NCI-H2171 (cell line): ENCODE measurements around the gene EDN2.
A peak's percentile ranks its signal among the peaks of the same experiment; 100 is the strongest.

Experiments
- DNase-seq: peaks from one replicate; lab custom pipeline; 2025; lab: John Stamatoyannopoulos, UW

Gene EDN2

DNA sequence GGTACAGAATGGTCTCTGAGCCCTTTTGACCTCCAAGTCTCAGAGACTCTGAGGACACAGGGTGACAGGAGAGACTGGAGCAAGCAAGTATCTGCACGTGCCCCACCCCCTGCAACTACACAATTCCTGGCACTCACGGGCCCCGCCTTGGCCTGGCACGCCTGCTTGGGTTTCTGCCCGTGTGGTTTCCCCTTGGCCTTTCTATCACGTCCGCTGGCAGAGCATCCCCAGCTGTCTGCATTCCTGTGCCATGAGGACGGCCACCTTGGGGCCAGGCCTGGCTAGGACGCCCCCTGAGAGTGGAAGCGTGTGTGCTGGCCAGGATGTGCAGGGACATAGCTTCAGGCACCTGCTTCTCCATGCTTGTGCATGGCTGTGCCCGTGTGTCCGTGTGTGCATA lies 14.3 kb upstream of the EDN2 start:
- DNase-seq, result no peak

DNA sequence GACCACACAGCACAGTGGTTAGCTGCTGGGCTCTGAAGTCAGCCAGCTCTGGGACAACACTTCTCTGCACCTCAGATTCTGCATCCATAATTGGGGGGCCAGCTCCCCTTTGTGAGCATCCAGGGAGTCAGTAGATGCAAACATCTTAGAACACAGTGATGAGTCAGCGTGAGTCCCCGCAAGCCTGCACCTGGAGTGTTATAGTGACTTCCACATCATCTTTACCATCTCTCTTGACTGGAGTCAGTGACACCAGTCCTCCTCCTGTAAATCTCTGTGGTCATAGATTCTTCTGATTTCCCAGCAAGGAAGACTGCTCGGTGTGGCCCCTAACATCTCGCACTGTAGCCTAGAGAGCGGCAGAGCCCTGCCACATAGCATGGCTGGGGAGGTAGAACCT lies 13.9 kb upstream of the EDN2 start:
- DNase-seq, result no peak

DNA sequence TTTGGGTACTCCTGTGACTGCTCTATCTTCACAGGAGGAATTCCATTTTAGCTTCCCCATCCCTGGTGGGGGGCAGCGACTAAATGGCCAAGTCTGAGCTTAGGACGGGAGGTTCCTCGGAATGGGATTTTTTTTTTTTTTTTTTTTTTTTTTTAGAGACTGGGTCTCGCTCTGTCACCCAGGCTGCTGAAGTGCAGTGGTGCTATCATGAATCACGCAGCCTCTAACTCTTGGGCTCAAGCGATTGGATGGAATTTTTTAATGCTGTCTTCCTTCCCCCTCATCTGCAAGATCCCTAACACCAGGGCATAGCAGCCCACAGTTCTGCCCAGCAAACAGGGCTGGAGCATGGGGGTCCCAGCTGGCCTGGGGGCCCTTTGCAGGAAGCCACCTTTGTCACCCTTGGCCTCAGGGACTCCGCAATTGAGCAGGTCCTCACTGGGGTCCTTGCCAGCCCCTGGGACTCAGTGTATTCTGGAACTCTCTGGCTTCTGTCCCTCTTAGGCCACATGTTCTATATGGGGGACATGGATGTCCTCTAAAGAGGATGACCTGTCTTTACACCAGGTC lies 13.1 kb upstream of the EDN2 start:
- DNase-seq, result no peak

DNA sequence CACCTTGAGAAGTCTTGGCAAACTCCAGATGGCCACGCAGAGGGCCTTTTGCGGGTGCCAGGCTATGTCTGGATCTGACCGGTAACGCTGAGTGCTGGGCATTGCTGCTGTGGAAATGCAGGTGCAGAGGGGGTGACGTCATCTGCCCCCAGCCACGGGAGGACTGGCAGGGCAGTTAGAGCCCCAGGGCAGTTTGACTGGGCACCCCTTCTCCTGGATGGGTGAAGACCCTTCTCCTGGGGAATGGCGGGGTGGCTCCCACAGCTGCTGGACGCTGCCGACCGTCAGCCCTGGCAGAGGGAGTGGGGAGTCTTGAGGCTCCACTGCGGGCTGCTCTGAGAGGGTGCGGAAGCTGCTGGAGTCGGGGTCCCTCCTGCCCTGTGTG lies 12.6 kb upstream of the EDN2 start:
- DNase-seq, result no peak

DNA sequence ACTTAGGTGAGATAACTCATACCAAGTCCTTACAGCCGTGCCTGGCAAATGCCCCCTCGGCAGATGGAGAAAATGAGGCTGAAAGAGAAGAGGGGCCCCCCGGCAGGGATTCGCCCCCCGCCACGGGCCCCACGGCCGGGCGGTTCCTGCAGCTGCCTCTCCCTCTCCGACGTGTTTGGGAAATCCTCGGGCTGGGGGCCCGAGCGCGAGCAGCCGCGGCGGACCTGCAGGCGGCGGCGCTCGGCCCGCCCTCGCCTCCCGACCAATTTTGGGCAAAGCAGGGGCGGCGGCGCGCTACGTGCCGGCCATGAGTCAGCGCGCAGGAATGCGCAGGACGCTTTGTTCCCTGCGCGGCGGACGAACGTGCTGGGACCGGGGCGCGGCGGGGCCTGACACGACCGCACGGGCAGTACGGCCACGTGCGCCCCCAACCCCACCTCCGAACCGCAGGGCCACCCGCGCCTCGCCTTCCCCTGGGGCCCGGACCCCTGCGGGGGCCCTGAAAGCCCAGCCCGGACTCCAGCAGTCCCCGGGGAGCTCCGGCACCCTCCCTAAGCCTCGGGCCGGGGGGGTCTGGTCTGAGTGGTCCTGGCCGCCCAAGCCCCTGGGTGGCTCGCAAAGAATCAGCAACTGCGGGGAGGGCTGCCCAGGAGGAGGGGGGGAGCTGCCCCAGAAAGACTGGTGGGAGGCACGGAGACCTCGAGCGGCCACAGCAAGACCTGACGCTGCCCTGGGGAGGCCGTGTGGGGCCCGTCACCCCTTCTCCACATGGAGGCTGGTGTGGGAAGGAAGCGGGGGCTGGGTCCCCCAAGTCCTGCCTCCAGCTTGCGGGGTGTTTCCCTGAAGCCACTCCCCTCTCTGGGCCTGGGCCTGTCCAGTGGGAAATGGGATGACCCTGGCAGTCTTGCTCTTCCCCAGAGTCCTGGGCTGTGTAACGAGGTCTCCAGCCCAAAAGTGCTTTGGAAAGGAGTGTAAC lies 11.9 kb upstream of the EDN2 start:
- DNase-seq, result peak; percentile 69

DNA sequence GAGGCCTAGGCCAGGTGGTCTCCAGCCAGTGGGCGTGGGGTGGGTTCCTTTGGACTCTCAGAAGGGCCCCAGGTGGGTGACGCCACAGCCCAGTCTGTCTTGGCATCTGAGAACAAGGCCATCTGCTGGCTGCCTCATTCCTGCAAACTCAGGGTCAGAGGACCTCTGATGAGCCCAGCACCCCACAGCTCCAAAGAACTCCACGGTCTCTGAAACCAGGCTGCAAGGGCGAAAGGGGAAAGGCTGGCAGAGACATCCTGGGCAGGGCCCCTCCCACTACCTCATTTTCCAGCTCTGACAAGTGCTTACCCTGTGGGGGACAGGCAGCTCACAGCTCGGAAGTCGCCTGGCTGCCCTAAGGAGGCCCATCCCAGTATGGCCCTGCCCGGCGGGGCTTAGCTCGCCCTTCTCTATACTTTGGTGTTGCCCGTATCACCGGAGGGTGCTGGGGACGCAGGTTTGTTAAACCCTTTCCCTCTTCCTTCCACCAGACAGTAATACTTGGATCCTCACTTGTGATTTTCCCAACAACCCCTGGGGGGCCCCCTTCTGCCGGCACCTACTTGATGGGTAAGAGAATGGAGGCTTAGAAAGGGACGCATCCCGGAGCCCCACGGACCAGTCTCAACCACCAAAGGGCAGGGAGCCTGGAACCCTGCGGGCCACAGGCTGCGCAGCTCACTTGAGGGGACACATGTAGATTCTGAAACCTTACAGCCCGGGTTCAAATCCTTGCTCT lies 10.9 kb upstream of the EDN2 start:
- DNase-seq, result no peak

DNA sequence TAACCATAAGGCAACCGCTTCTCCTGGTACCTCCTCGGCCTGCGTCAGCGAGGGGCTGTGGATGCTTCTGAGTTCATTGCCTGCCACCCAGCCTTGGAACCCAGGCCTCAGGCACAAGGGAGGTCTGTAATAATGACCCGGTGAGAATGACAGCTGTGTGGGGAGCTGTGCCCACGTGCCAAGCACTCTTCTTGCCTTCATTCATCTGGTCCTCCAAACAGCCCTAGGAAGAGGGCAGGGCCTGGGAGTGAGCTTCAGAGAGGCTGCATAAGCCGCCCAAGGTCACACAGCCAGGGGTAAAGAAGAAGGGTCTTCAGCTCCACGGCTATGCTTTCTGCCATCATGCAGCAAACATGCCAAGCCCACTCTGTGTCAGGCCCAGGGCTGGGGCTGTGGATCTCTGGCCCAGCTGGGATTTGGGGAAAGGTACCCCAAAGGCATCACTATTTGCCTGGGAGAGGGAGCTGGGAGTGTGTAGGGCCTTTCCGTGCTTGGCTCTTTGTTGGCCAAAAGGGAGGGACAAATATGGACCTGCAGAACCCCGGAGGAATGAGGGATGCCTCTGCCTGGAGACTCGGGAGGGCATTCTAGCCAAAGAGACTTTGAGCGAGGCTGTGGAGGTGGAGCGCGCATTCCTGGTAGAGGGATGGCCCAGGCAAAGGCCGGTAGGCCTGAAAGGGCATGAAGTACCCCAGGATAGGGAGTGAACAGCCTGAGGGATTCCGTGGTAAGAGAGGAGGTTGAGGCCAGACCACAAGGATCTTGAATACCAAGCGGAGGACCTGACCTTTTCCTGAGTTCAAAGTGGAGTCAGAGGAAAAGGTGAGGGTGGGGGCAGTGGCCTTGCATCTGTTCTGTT lies 10.1 kb upstream of the EDN2 start:
- no peak for DNase-seq

DNA sequence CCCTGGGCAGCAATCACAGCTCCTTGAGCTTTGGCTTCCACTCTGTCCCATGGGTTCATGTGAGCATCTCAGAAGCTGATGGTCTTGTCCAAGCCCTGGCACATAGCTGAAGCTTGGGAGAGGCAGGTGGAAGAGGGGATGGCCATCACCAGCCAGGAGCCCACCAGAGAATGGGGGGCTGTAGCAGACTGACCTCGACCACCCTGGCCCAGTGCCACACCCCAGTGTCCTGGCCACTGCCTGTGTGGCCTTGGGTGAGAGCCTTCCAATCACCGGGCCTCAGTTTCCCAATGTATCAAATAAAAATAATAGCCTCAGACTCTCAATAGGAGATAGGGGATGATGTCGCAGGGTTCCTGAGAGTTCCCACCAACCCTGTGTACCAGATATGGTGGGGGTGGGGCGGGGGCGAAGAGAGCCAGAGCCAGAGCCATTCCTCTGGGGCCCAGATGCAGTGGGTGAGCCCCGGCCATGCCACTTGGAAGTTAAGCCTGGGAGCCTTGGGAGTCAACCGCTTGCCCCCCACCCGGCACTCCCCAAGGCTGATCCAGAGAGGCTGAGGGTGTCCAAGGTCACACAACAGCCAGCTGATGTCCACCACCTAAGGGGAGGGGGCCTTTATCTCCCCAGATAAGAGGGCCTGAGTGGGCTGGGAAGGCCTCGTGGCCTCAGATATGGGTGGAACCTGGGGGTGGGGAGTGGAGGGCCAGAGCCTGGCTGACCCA lies 9.3 kb upstream of the EDN2 start:
- DNase-seq, result no peak

DNA sequence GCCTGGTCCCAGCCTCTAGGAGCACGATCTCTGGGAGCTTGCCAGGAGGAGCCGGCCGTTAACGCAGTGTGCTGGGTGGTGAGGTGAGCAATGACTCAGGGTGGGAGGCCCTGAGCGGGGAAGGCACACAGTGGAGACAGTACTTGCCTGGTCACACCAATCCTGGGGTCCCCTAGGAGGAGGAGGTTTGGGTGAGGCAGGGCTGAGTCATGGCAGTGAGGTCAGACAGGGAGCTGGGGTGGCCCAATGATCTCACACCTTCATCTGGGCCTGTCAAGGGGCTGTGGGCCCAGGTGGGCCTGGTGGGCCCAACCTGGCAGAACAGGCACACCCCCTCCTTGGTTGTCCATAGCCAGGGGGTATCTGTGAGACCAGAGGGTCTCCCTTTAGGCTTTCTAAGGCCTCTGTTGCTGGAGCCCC lies 8.6 kb upstream of the EDN2 start:
- no peak for DNase-seq

DNA sequence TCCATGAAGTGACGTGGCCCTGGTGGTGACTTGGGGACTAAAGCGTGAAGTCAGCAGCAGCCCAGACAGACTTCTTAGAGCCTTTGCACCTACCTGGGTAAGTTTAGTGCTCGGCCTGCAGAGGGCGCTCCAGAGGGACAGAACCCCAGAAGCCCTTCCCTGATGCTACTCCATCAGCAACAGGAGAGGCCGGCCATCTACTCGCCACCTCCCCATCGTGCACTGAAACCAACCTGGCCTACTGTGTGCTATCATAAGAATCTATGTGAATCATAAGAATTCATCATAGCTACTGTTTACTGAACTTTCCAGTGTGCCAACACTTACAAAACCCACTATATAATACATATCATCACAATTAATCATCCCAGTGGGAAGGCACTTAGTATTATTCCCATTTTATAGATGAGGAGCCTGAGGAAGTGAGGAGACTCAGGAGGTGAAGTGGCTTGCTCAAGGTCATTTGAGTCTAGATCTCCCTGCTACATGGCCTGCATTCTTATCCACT lies 7.9 kb upstream of the EDN2 start:
- no peak for DNase-seq

DNA sequence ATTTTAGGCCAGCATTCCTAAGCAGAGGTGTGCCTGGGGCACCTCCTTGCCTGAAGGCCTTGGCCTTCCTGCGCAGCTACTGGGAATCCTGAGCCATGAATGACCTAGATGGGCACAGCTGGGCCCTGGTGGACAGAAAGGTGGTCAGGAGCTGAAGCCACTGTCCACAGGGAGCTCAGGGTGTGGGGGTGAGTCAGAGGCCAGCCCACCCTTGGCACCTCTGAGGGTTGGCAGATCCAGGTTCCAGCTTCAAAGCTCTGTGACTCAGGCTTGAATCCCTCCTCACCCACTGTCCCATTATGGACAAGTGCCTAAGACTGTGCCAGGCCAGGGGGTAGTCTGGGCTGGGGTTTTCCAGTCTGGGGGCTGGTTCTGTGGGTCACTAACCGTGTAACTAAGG lies 6.4 kb upstream of the EDN2 start:
- no peak for DNase-seq

DNA sequence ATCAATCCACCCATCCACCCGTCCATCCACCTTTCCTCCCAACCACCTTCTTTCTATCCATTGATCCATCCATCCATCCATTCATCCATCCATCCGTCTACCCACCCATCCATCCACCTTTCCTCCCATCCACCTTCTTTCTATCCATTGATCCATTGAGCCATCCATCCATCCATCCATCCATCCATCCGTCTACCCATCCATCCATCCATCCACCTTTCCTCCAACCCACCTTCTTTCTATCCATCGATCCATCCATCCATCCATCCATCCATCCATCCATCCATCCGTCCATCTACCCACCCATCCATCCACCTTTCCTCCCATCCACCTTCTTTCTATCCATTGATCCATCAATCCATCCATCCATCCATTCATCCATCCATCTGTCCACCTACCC lies 5.1 kb upstream of the EDN2 start:
- DNase-seq, result no peak

DNA sequence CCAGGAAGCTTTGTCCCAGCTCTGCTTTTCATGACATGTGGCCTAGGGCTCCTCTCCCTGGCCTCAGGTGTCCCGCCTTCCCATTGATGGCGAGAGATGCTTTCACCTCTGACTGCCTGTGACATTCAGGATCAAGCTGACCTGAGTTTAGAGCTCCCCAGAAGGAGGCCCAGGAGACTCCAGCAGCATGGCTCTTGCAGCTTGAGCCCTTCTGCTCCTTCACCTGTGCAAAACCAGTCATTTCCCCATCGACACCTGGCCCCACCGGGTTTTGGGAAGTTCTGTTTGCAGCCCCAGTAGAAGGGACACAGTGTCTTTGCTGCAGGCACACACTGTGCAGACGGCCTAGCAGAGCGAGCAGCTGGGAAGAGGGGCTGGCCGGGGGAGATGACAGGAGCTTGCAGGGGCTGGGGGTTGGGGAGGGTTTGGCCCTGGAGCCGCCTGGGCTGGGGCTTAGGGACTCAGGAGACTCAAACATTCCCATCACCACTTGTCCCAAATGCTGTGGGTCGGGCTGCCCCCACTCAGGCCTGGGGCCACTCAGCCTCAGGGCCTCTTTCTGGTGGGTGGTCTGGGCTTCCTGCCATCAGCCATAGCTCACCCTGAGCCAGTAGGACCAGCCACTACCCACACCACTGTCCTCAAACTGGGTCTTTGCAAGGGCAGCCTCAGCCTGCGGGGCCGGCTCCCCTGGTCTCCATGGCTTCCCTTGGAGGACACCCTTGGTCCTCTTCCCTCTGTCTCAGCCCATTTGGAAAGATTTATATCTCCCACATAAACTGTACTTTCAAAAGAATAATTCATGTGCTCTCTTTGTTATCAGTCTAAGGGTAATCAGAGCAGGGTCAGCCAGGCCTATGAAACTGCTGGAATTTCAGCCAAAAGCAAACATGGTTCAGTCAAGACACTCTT lies 3.8 kb upstream of the EDN2 start:
- no peak for DNase-seq

DNA sequence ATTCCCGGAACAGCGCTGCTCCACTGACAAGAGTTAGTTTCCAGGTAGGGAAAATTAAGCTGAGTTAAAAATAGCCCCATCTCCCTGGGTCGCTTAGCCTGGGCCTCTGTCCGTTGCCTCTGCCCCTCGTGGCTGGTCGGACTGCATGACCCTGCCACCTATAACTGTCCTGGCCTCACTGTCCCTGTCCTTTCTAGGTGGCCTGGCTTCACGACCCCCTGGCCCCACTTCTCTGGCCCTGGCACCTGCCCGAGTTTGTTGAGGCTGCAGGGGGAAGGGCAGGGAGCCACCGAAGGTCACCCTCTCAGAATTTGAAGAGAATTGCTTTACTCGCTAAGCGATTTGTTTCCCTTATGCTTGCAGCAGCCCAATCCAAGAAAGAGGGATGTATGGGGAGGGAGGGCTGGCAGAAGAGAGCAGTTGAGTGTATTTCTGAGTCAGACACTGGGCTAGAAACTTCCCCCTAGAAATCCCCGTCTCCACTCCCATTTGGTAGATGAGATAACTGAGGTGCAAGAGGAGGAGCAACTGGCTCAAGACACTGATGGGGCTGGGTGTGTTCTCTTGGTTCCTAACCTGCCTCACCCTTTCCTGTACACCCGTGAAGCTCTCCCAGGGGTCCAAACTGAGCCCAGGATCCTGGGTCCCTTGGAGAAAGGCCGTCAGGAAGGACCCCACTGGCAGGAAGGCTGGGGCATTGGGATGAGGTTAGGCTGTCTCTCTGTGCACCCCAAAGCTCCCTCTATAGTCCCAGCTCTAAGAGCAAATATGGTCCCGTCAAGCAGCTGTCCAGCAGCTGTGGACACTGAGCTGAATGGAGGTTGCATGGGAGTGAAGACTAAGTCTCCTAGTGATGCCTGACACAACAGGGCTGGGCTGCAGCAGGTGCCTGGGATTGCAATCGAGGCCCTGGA lies 2.9 kb upstream of the EDN2 start:
- DNase-seq, result no peak

DNA sequence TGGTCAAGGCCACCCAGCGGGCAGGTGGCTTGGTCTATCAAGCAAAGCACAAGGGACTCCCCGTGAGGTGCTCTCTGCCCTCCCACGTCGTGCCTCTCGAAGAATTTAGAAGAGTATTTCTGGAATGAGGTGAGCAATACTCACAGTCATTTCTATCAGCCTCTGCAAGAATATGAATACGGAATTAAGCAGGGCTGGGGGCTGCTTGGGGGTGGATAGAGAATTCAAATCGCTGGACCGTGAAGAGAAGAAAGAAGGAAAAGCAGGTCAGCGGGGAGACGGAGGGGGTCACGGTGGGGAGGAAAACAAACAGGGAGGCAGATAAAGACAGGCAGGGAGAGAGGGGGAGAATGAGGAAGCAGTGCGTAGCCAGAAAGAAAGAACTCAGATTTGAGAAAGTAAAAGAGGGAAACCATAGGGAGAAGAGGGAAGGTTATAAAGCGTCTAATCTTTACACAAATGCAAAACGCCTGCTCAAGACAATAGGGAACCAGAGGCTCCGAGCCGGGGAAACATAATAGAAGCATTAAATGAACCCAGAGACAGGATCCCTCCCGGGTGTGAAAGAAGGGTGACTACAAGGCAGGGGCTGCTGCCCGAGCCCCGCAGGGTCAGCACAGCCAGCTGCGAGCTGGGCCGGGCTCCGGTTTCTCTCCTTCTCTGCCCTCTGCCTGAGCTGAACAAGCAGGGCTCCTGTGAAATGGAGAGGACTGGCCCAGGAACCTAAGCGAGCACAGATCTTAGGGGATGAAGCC lies 2.1 kb upstream of the EDN2 start:
- DNase-seq, result no peak

DNA sequence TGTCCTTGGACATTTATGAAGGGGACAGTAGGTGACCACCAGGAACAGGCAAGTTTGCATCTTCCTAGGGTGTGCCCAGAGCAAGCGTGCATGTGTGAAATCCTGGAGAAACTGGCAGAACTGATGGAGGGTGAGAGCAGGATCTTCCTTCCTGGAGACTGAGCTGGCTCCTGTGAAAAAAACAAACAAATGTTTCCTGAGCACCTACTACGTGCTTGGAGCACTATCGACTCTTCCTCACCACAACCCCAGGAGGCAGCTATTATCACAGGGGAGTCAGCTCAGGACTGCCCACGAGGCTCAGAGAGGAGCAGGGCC lies 1.5 kb upstream of the EDN2 start:
- DNase-seq, result no peak

DNA sequence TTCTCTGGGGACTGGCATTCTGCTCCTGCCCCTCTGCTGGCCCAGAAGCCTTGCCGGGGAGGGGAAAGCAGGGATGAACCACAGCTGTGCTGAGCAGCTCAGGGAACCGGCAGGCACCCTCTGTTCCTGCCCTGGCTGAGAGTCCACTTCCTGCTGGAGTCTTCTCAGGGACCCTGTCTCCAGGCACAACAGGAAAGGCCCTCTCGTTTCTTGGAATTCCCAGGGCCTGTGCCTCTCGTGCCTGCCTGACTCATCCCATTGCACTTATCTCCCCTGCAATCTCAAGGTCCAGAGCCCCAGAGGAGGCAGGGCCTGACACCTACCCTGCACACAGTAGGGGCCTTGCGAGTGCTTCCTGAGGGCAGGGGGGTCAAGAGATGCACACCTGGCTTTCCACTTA lies 1.1 kb upstream of the EDN2 start:
- no peak for DNase-seq

DNA sequence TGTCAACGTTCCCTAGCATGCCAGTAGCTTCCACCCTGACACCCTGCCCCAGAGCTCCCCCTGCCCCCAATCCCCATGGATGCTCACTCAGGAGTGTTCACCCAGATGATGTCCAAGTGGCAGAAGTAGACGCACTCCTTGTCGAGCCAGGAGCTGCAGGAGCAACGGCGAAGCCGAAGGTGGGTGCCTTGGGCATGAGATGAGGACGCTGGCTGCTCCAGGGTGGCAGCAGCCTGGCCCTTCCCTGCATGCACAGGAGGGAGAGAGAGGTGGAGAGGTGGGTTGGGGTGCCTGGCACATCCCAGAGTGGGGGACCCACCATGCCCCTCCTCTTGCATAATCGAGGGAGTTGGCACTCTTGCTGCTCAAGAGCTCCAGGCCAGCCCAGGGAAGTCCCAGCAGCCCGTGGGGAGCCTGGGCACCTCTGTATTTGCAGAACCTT lies 502 bp downstream of the EDN2 start:
- DNase-seq, result no peak
